Stimulated activated memory B cell treated with anti-CD40 and anti-IgM and Interleukin-4, amounts not matched to agents 10 μg/mL and 1 μg/mL and 100 μg/mL, for 72 hours (primary cell): ENCODE results near the gene SPDYE16.
A peak's percentile ranks its signal among the peaks of the same experiment; 100 is the strongest.
"Not testable (repeated sequence)": the region's sequence is repeated elsewhere in the genome, so short reads cannot be mapped to it uniquely, and the experiment has no call there.

Source experiments
- ATAC-seq: fragments of 150-1000 bp; cut with Tn5 transposase; 2 replicates; pipeline ENCODE4 v1.10.0; 2021
- H3K27ac Mint-ChIP-seq: one replicate; pipeline ENCODE4 v1.8.0; 2022; ENCODE audit warnings: mild to moderate bottlenecking, mixed read lengths
- H3K27me3 Mint-ChIP-seq: one replicate; pipeline ENCODE4 v1.8.0; 2022; ENCODE audit warnings: mixed read lengths
- H3K36me3 Mint-ChIP-seq: one replicate; pipeline ENCODE4 v1.8.0; 2022; ENCODE audit warnings: mixed read lengths
- H3K4me1 Mint-ChIP-seq: one replicate; pipeline ENCODE4 v1.8.0; 2022; ENCODE audit warnings: mixed read lengths
- H3K4me3 Mint-ChIP-seq: one replicate; pipeline ENCODE4 v1.8.0; 2022; ENCODE audit warnings: mild to moderate bottlenecking, moderate library complexity, mixed read lengths
- H3K9me3 Mint-ChIP-seq: one replicate; pipeline ENCODE4 v1.8.0; 2022; ENCODE audit warnings: mixed read lengths

SPDYE16 gene

GRCh38 chr7:76567311-76567710 lies 24.2 kb upstream of the SPDYE16 start:
- Mint-ChIP-seq H3K36me3 (peaks cover 44% of the 10 kb centered on the region), H3K4me1 (peaks cover 26% of the 10 kb centered on the region)
- not testable (repeated sequence) for H3K4me3 Mint-ChIP-seq, H3K27ac Mint-ChIP-seq, H3K9me3 Mint-ChIP-seq, ATAC-seq, H3K27me3 Mint-ChIP-seq

- not testable (repeated sequence) for H3K27ac Mint-ChIP-seq, ATAC-seq, H3K27me3 Mint-ChIP-seq, H3K9me3 Mint-ChIP-seq, H3K4me3 Mint-ChIP-seq
- peaks cover 43% of the 10 kb centered on the region for H3K36me3 Mint-ChIP-seq
- H3K4me1 Mint-ChIP-seq = peaks cover 20% of the 10 kb centered on the region
Observed at GRCh38 chr7:76565001-76565400, 21.9 kb upstream of the SPDYE16 start.

- H3K27me3 Mint-ChIP-seq, H3K9me3 Mint-ChIP-seq, ATAC-seq, H3K27ac Mint-ChIP-seq, H3K4me3 Mint-ChIP-seq: not testable (repeated sequence)
- Mint-ChIP-seq H3K36me3 (peaks cover 46% of the 10 kb centered on the region), H3K4me1 (peaks cover 36% of the 10 kb centered on the region)
Observed at GRCh38 chr7:76561342-76561741, 18.2 kb upstream of the SPDYE16 start.

GRCh38 chr7:76560157-76560556 lies 17.1 kb upstream of the SPDYE16 start:
- not testable (repeated sequence) for H3K27ac Mint-ChIP-seq, H3K4me3 Mint-ChIP-seq

GRCh38 chr7:76559685-76560084 lies 16.6 kb upstream of the SPDYE16 start:
- Mint-ChIP-seq H3K36me3 (peaks cover 43% of the 10 kb centered on the region), H3K4me1 (peaks cover 36% of the 10 kb centered on the region)
- H3K9me3 Mint-ChIP-seq, H3K27me3 Mint-ChIP-seq, H3K27ac Mint-ChIP-seq, H3K4me3 Mint-ChIP-seq, ATAC-seq: not testable (repeated sequence)

More at GRCh38 chr7:76560157-76560556, 17.1 kb upstream of the SPDYE16 start:
- ATAC-seq, H3K9me3 Mint-ChIP-seq, H3K27me3 Mint-ChIP-seq: not testable (repeated sequence)
- peaks cover 32% of the 10 kb centered on the region for H3K4me1 Mint-ChIP-seq
- H3K36me3 Mint-ChIP-seq = peaks cover 40% of the 10 kb centered on the region

GRCh38 chr7:76551992-76552391 lies 8.9 kb upstream of the SPDYE16 start:
- not testable (repeated sequence) for H3K27me3 Mint-ChIP-seq, ATAC-seq, H3K27ac Mint-ChIP-seq, H3K4me3 Mint-ChIP-seq, H3K9me3 Mint-ChIP-seq
- Mint-ChIP-seq H3K36me3 (peaks cover 12% of the 10 kb centered on the region), H3K4me1 (peaks cover 44% of the 10 kb centered on the region)

- H3K4me3 Mint-ChIP-seq = peak overlapping the region; percentile 94
- not testable (repeated sequence) for H3K36me3 Mint-ChIP-seq, H3K27me3 Mint-ChIP-seq, H3K9me3 Mint-ChIP-seq, ATAC-seq
- H3K27ac Mint-ChIP-seq = peak overlapping the region; percentile 92
- H3K4me1 Mint-ChIP-seq = peaks cover 36% of the 10 kb centered on the region
Observed at GRCh38 chr7:76549855-76550248, 6.8 kb upstream of the SPDYE16 start.

- ATAC-seq = peak; percentile 100
- not testable (repeated sequence) for H3K27me3 Mint-ChIP-seq, H3K36me3 Mint-ChIP-seq, H3K9me3 Mint-ChIP-seq
- Mint-ChIP-seq H3K27ac (peak overlapping the region; percentile 92), H3K4me1 (peaks cover 31% of the 10 kb centered on the region), H3K4me3 (peak overlapping the region; percentile 94)
Observed at GRCh38 chr7:76549025-76549854, 6.1 kb upstream of the SPDYE16 start.

GRCh38 chr7:76531643-76532042 lies 11.5 kb downstream of the SPDYE16 start:
- not testable (repeated sequence) for H3K36me3 Mint-ChIP-seq, H3K27me3 Mint-ChIP-seq, H3K9me3 Mint-ChIP-seq, H3K4me3 Mint-ChIP-seq, H3K4me1 Mint-ChIP-seq, ATAC-seq, H3K27ac Mint-ChIP-seq

GRCh38 chr7:76526183-76526582 lies 16.9 kb downstream of the SPDYE16 start:
- not testable (repeated sequence) for H3K9me3 Mint-ChIP-seq, H3K27ac Mint-ChIP-seq

GRCh38 chr7:76516932-76517331 lies 26.2 kb downstream of the SPDYE16 start:
- H3K4me3 Mint-ChIP-seq, H3K27me3 Mint-ChIP-seq, H3K36me3 Mint-ChIP-seq, H3K4me1 Mint-ChIP-seq, H3K9me3 Mint-ChIP-seq, H3K27ac Mint-ChIP-seq, ATAC-seq: not testable (repeated sequence)

More at GRCh38 chr7:76526183-76526582, 16.9 kb downstream of the SPDYE16 start:
- H3K4me3 Mint-ChIP-seq, H3K4me1 Mint-ChIP-seq, ATAC-seq, H3K27me3 Mint-ChIP-seq, H3K36me3 Mint-ChIP-seq: not testable (repeated sequence)

- ATAC-seq = peak; percentile 73
- no peaks in the 10 kb centered on the region for H3K27me3 Mint-ChIP-seq
Observed at GRCh38 chr7:76515999-76516443, 27.1 kb downstream of the SPDYE16 start.

GRCh38 chr7:76514926-76515771 lies 27.9 kb downstream of the SPDYE16 start:
- Mint-ChIP-seq H3K27ac (no peak overlapping the region), H3K4me3 (no peak overlapping the region), H3K27me3 (no peaks in the 10 kb centered on the region), H3K4me1 (no peaks in the 10 kb centered on the region), H3K36me3 (no peaks in the 10 kb centered on the region), H3K9me3 (no peaks in the 10 kb centered on the region)
- no peak for ATAC-seq

More at GRCh38 chr7:76515999-76516443, 27.1 kb downstream of the SPDYE16 start:
- Mint-ChIP-seq H3K4me1 (no peaks in the 10 kb centered on the region), H3K4me3 (no peak overlapping the region), H3K27ac (no peak overlapping the region), H3K9me3 (no peaks in the 10 kb centered on the region), H3K36me3 (no peaks in the 10 kb centered on the region)

- no peak for ATAC-seq
- Mint-ChIP-seq H3K4me1 (no peaks in the 10 kb centered on the region), H3K4me3 (no peak overlapping the region), H3K27me3 (no peaks in the 10 kb centered on the region), H3K27ac (no peak overlapping the region), H3K36me3 (no peaks in the 10 kb centered on the region), H3K9me3 (no peaks in the 10 kb centered on the region)
Observed at GRCh38 chr7:76513817-76514799, 29.0 kb downstream of the SPDYE16 start.
